GM23338 (cell line): Measurements from ENCODE around the gene PSEN2. TPM values are rescaled to one million over a fixed set of nuclear protein-coding genes. Genes with fewer than 3 reads are reported as not detected.

ENCODE experiments used
- CREB1 ChIP-seq: fragments of 250-450 bp; sonication (Bioruptor Pico); IDR thresholded peaks from 2 replicates; pipeline ENCODE4 v1.5.0; 2020; ENCODE audit warnings: low read depth, mild to moderate bottlenecking, moderate library complexity
- ETS1 ChIP-seq: IDR thresholded peaks from 2 replicates; pipeline ENCODE4 v1.6.1; 2016; ENCODE audit warnings: antibody characterized with exemption
- EZH2 ChIP-seq: fragments of 200-600 bp; sonication (generic); IDR thresholded peaks from one replicate; pipeline ENCODE4 v1.8.0; 2017; ENCODE audit warnings: antibody characterized with exemption, mild to moderate bottlenecking, low read depth; ENCODE audit not compliant: unreplicated experiment
- EZH2phosphoT487 ChIP-seq: fragments of 200-600 bp; sonication (generic); IDR thresholded peaks from one replicate; pipeline ENCODE4 v1.8.1; 2018; ENCODE audit warnings: antibody characterized with exemption; ENCODE audit not compliant: unreplicated experiment
- JUNB ChIP-seq: IDR thresholded peaks from one replicate; pipeline ENCODE4 v1.6.1; 2016; ENCODE audit warnings: antibody characterized with exemption; ENCODE audit not compliant: unreplicated experiment
- STAT1 ChIP-seq: IDR thresholded peaks from one replicate; pipeline ENCODE4 v1.6.1; 2016; ENCODE audit warnings: antibody characterized with exemption; ENCODE audit not compliant: unreplicated experiment
- polyA plus RNA-seq: library from polyadenylated mRNA; unstranded; fragments of >200 nt; fragmentation: Nextera tagmentation; extraction: Ambion mirVana; gene quantifications from 2 replicates; pipeline ENCODE4 v1.2.1, GENCODE V29; 2016
- total RNA-seq: library from RNA; depleted of rRNA; stranded (reverse); fragments of >200 nt; shearing (Covaris generic); gene quantifications from 2 replicates; pipeline ENCODE4 v1.2.3, GENCODE V29; 2014
- TF ChIP-seq, protein P1 (sequence below): fragments of 250-450 bp; sonication (Bioruptor Pico); IDR thresholded peaks from 2 replicates; pipeline ENCODE4 v1.5.0; 2020; ENCODE audit warnings: mild to moderate bottlenecking, moderate library complexity
- TF ChIP-seq, protein P2 (sequence below): IDR thresholded peaks from one replicate; pipeline ENCODE4 v1.6.1; 2018; ENCODE audit warnings: antibody characterized with exemption; ENCODE audit not compliant: unreplicated experiment
- TF ChIP-seq, protein P3 (sequence below), 2 experiments: fragments of 200-600 bp in 1 of 2; sonication (generic) in 1 of 2; conservative IDR thresholded peaks; 2 replicates each; pipeline versions ENCODE4 v1.5.1 to v1.6.1; 2016 to 2017; ENCODE audit warnings: antibody characterized with exemption in 2 of 2, low read depth in 2 of 2, mild to moderate bottlenecking in 2 of 2, moderate library complexity in 1 of 2

Gene PSEN2
- total and polyA plus RNA-seq, 2 experiments from 2014 or later: 10.0 to 22.1 TPM

DNA sequence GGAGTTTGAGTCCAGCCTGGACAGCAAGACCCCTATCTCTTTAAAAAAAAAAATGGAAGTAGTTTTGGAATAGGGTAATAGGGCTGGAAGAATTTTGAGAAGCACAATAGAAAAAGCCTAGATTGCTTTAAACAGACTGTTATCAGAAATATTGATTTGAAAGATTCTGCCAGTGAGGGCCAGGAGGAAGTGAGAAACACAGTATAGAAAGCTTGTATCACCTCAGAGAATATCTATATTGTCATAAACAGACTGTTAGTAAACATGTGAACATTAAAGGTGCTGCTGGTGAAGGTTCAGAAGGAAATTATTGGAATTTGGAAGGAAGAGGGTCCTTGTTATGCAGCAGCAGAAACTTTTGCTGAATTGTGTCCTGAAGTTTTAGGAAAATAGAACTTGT, 24.8 kb upstream of the PSEN2 start (continued):
- TF ChIP-seq, protein P1, sequence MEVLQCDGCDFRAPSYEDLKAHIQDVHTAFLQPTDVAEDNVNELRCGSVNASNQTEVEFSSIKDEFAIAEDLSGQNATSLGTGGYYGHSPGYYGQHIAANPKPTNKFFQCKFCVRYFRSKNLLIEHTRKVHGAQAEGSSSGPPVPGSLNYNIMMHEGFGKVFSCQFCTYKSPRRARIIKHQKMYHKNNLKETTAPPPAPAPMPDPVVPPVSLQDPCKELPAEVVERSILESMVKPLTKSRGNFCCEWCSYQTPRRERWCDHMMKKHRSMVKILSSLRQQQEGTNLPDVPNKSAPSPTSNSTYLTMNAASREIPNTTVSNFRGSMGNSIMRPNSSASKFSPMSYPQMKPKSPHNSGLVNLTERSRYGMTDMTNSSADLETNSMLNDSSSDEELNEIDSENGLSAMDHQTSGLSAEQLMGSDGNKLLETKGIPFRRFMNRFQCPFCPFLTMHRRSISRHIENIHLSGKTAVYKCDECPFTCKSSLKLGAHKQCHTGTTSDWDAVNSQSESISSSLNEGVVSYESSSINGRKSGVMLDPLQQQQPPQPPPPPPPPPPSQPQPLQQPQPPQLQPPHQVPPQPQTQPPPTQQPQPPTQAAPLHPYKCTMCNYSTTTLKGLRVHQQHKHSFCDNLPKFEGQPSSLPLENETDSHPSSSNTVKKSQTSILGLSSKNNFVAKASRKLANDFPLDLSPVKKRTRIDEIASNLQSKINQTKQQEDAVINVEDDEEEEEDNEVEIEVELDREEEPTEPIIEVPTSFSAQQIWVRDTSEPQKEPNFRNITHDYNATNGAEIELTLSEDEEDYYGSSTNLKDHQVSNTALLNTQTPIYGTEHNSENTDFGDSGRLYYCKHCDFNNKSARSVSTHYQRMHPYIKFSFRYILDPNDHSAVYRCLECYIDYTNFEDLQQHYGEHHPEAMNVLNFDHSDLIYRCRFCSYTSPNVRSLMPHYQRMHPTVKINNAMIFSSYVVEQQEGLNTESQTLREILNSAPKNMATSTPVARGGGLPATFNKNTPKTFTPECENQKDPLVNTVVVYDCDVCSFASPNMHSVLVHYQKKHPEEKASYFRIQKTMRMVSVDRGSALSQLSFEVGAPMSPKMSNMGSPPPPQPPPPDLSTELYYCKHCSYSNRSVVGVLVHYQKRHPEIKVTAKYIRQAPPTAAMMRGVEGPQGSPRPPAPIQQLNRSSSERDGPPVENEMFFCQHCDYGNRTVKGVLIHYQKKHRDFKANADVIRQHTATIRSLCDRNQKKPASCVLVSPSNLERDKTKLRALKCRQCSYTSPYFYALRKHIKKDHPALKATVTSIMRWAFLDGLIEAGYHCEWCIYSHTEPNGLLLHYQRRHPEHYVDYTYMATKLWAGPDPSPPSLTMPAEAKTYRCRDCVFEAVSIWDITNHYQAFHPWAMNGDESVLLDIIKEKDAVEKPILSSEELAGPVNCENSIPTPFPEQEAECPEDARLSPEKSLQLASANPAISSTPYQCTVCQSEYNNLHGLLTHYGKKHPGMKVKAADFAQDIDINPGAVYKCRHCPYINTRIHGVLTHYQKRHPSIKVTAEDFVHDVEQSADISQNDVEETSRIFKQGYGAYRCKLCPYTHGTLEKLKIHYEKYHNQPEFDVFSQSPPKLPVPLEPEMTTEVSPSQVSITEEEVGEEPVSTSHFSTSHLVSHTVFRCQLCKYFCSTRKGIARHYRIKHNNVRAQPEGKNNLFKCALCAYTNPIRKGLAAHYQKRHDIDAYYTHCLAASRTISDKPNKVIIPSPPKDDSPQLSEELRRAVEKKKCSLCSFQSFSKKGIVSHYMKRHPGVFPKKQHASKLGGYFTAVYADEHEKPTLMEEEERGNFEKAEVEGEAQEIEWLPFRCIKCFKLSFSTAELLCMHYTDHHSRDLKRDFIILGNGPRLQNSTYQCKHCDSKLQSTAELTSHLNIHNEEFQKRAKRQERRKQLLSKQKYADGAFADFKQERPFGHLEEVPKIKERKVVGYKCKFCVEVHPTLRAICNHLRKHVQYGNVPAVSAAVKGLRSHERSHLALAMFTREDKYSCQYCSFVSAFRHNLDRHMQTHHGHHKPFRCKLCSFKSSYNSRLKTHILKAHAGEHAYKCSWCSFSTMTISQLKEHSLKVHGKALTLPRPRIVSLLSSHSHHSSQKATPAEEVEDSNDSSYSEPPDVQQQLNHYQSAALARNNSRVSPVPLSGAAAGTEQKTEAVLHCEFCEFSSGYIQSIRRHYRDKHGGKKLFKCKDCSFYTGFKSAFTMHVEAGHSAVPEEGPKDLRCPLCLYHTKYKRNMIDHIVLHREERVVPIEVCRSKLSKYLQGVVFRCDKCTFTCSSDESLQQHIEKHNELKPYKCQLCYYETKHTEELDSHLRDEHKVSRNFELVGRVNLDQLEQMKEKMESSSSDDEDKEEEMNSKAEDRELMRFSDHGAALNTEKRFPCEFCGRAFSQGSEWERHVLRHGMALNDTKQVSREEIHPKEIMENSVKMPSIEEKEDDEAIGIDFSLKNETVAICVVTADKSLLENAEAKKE: no peak
- TF ChIP-seq JUNB: no peak
- no peak for TF ChIP-seq ETS1
- no peak for TF ChIP-seq CREB1 (CRISPR knock-in tag)
- no peak for TF ChIP-seq EZH2phosphoT487
- TF ChIP-seq, protein P2, sequence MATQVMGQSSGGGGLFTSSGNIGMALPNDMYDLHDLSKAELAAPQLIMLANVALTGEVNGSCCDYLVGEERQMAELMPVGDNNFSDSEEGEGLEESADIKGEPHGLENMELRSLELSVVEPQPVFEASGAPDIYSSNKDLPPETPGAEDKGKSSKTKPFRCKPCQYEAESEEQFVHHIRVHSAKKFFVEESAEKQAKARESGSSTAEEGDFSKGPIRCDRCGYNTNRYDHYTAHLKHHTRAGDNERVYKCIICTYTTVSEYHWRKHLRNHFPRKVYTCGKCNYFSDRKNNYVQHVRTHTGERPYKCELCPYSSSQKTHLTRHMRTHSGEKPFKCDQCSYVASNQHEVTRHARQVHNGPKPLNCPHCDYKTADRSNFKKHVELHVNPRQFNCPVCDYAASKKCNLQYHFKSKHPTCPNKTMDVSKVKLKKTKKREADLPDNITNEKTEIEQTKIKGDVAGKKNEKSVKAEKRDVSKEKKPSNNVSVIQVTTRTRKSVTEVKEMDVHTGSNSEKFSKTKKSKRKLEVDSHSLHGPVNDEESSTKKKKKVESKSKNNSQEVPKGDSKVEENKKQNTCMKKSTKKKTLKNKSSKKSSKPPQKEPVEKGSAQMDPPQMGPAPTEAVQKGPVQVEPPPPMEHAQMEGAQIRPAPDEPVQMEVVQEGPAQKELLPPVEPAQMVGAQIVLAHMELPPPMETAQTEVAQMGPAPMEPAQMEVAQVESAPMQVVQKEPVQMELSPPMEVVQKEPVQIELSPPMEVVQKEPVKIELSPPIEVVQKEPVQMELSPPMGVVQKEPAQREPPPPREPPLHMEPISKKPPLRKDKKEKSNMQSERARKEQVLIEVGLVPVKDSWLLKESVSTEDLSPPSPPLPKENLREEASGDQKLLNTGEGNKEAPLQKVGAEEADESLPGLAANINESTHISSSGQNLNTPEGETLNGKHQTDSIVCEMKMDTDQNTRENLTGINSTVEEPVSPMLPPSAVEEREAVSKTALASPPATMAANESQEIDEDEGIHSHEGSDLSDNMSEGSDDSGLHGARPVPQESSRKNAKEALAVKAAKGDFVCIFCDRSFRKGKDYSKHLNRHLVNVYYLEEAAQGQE: no peak
- TF ChIP-seq EZH2: no peak
- TF ChIP-seq, protein P3, sequence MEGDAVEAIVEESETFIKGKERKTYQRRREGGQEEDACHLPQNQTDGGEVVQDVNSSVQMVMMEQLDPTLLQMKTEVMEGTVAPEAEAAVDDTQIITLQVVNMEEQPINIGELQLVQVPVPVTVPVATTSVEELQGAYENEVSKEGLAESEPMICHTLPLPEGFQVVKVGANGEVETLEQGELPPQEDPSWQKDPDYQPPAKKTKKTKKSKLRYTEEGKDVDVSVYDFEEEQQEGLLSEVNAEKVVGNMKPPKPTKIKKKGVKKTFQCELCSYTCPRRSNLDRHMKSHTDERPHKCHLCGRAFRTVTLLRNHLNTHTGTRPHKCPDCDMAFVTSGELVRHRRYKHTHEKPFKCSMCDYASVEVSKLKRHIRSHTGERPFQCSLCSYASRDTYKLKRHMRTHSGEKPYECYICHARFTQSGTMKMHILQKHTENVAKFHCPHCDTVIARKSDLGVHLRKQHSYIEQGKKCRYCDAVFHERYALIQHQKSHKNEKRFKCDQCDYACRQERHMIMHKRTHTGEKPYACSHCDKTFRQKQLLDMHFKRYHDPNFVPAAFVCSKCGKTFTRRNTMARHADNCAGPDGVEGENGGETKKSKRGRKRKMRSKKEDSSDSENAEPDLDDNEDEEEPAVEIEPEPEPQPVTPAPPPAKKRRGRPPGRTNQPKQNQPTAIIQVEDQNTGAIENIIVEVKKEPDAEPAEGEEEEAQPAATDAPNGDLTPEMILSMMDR (conservative IDR thresholded peaks at IDR 0.05; ENCODE audit: low read depth in 2 of 2): no peak
- TF ChIP-seq STAT1: no peak
